HG02973 (cell line): ENCODE results near the gene HOGA1.

Source experiments
- ATAC-seq: cut with Tn5 transposase; IDR thresholded peaks from one replicate; pipeline ENCODE4 v1.9.1; 2021; ENCODE audit warnings: moderate library complexity; ENCODE audit not compliant: unreplicated experiment

HOGA1 gene

DNA sequence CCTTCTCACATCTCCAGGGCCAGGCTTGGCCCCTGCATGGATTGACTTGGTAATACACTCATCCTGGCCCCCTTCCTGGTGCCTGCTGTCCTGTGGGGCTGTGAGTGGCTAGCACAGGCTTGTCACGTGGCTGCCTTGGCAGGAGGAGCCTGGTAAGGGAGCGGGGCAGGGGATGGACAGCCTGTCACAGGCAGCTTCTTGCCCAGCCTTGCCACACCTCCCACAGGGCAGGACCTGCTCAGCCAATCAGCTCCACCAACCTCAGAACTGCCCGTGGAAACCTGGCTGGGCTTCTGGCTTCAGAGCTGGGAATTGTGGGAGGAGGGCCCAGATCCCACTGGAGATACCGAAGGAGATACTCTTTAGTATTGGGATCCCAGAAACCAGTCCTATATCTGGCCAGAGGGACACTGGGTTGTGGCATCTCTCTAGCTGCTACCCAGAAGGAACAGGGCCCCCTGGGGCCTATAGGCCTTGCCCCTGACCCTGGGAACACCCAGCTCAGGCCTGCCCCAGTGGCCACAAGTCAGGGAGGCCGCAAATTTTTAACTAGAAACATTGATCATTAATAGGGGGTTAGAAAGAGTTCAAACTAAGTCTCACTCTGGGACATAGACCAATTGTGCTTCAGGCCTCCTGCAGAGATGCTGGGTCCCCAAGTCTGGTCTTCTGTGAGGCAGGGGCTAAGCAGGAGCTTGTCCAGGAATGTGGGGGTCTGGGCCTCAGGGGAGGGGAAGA is at the start of gene HOGA1:
Gene HOGA1 (plus strand): TSS at position 330 of the 738 bp plus-strand sequence. CDS start 315 bp downstream, at position 645.
- no peak for ATAC-seq

GRCh38 chr10:97534746-97535367 is 49.3 kb upstream of the HOGA1 start:
- no peak for ATAC-seq

- ATAC-seq: no peak
These were observed 46.9 kb upstream of the HOGA1 start for GRCh38 chr10:97537186-97537869.

DNA sequence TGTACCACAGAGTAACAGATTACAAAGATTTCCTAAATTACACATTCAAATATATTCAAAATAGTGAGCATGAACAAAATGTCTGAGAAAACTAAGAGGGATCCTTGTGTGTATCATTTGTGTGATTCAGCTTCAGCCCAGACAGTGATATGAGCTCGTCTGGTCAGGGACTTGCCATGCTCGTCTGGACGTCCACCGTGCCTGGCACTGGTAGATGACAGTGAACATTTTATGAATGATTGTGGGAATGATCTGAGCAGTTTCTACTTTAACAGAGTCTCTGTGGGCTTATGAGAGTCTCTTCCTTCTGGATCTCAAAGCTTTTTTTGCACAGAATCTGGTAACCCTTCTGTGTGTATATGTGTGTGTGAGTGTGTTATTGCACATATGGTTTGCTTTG is 45.8 kb upstream of the HOGA1 start:
- no peak for ATAC-seq

- ATAC-seq: no peak
These were observed 45.4 kb upstream of the HOGA1 start for GRCh38 chr10:97538839-97539238.

GRCh38 chr10:97539523-97540200 is 44.5 kb upstream of the HOGA1 start:
- ATAC-seq: no peak

DNA sequence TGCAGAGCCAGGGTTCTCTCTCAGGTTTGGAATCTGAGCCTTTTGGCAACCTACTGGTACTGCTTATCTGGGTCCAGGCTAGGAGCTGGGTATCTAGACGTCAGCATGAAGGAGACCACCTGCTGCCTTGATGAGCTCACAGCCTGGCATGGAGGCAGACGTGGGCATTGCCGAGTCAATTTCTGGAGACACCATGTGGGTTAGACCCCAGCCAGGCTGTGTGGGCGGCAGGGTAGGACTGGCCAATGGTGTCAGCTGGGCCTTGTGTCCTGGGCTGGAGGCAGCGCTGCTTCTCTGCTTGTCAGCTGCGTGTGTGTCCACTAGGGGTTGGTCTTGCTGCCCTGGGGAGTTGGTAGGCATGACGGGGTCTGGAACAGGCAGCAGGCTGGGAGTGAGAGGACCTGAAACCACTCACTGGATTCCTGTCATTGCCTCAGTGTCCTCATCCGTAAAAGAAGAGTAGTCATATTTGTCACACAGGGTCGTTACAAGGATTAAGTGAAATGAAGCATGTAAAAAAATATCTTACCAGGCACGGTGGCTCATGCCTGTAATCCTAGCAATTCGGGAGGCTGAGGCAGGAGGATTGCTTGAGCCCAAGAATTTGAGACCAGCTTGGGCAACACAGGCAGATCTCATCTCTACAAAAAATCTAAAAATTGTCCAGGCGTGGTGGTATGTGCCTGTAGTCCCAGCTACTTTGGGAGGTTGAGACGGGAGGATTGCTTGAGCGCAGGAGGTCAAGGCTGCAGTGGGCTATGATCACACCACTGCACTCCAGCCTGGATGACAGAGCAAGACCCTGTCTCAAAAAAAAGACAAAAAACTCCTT is 43.3 kb upstream of the HOGA1 start:
- no peak for ATAC-seq

GRCh38 chr10:97542169-97543024 is 41.8 kb upstream of the HOGA1 start:
- no peak for ATAC-seq

DNA sequence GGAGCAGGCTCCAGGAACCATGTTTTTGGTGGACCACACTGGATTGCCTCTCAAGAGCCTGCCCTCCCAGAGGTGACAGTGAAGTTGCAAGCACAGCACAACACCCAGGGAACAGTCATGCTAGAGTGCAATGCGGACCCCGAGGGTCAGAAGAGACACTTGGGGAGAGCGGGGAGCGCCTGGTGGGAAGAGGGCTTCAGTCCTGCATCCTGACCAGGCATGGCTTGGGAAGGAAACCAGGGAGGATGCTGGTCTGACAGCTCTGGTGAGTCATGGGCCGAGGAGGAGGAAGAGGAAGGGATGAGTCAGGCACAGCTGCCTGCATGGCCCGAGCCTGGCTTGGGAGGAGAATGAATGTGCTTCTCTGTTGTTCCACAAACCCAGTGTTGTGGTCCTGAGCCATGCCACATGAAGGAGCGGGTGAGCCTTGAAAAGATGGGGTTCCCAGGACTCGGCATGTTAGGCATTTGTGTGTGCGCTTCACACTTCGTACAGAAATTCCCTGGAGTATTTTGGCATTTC is 41.1 kb upstream of the HOGA1 start:
- ATAC-seq: no peak

GRCh38 chr10:97546456-97547270 is 37.5 kb upstream of the HOGA1 start:
- ATAC-seq: no peak

DNA sequence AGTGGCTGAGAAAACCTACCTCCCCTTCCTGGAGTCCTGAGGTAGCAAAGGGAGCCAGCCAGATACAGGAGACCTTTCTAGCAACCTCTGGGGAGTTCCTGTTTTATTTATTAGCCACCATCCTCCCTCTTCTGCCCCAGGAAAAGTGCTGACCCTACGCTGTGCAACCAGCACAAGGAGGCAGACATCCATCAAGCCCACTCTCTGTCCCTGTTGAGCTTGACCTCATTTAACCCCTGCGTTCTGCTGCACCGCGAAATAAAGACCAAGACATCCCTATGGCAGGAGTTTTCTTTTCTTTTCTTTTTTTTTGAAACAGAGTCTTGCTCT is 37.0 kb upstream of the HOGA1 start:
- ATAC-seq: no peak

DNA sequence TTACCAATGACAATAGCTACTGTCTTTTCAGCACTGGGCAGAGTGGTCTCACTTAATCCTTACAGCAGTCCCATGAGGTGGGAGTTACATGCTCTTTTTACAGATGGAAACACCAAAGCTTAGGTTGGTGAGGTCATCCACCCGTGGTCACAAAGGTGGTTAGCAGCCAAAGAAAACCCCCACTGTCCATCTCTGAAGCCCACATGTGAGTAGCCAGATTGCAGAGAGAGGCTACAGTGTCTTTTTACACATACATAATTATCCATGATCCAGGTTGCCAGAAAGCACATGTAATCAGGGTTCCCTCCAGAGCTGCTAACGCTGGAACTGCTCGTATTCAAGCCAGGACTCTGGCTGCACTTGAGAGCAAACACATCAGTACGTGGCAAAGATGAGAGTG is 36.2 kb upstream of the HOGA1 start:
- no peak for ATAC-seq

- no peak for ATAC-seq
These were observed 35.2 kb upstream of the HOGA1 start for GRCh38 chr10:97548828-97549455.

DNA sequence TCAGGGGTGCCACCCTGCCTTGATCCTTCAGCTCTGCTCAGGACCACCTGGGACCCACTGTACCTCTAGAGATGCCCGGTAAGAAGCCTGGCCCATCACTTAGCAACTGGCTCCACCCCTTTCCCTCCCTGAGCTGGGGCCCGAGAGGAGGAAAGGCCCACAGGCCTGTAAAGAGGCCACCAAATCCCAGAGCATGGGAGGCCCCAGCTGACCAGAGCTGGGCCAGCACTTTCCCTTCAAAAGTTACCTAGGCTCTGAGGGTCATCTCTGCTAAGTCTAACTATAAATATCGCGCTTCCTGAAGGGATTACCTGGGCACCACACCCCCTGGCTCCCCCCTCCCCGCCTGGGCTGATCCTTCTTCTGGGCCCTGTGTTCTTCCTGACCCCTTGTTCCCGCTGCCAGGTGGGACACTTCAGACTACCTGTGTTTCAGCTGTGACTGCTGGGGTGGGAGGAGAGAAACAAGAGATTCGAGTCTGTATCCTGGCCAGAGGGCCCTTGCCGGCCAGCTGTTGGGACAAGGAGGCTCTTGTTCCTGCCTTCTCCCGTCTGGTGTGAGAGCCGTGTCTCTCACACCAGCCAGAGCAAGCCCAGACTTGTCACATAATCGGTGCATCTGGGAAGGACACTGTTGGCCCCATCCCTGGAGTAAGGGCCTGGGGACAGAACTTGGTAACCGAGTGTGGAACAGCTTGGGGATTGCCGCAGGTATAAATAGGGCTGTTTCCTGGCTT is 34.4 kb upstream of the HOGA1 start:
- no peak for ATAC-seq

DNA sequence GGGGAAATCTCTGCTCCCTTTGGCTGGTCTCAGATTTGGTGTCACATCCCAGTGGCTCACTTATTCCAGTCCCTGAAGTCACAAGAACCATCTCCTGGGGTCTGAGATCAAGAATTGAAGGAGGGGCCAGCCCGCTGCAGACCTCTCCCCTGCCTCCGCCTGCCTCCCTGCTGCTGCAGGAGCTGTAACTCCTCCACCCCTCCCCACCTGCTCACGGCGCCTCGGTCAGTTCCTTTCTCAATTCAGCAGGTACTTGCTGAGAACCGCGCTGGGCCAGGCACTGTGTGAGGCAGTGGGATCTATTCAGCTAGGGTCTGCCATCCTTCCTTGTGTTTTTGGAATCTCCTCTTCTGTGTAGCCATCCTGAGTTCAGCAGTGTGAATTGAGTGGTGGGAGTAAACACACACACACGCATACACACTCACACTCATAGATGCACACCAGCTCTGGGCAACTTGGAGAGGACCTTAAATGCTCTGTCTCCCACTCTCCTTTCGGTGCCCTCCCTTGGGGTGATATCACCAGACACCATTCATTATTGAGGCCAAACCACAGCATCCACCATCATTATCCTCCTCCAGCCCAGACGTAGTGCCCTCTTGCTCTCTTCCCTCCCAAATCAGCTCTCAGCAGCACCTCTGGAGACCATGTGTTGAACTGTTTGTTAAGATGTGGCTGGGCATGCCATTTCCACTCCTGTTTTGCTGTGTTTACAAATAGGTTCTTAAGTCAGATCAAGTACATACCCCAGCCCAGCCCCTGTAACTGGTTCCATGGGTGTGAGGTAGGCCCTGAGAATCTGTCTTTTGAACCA is 33.6 kb upstream of the HOGA1 start:
- no peak for ATAC-seq

GRCh38 chr10:97551271-97551670 is 32.9 kb upstream of the HOGA1 start:
- ATAC-seq: no peak

GRCh38 chr10:97553575-97554031 is 30.6 kb upstream of the HOGA1 start:
- no peak for ATAC-seq
